Large intestine (tissue), 3 donors: Measurements from ENCODE around the gene TAF13. TPM values are rescaled to one million over a fixed set of nuclear protein-coding genes. Genes with fewer than 3 reads are reported as not detected.

Experiments
- DNase-seq, 2 donors: peaks; one replicate each; pipeline versions ENCODE4 v3.0.0 to v3.0.0-alpha.2; 2013
- H3K27ac ChIP-seq: one replicate; pipeline ENCODE4 v1.5.1; 2013; ENCODE audit warnings: low read length
- H3K27me3 ChIP-seq: 2 replicates; pipeline ENCODE4 v1.6.1; 2013; ENCODE audit warnings: low read length; ENCODE audit not compliant: control insufficient read depth, insufficient read depth
- H3K36me3 ChIP-seq: 2 replicates; pipeline ENCODE4 v1.6.1; 2013; ENCODE audit warnings: low read length; ENCODE audit not compliant: control insufficient read depth, insufficient read depth
- H3K4me1 ChIP-seq: one replicate; pipeline ENCODE4 v1.6.1; 2013; ENCODE audit warnings: low read length; ENCODE audit not compliant: control insufficient read depth, insufficient read depth
- H3K4me3 ChIP-seq: one replicate; pipeline ENCODE4 v1.5.1; 2013; ENCODE audit warnings: low read length
- H3K9me3 ChIP-seq: one replicate; pipeline ENCODE4 v1.6.1; 2013; ENCODE audit warnings: mild to moderate bottlenecking, low read depth, low read length, moderate library complexity; ENCODE audit not compliant: control insufficient read depth
- WGBS: methylation state at CpG from one replicate; pipeline ENCODE4 v1.1.5; 2013; ENCODE audit warnings: low lambda C conversion rate; ENCODE audit not compliant: insufficient coverage; 5-methylcytosine and 5-hydroxymethylcytosine counted together
- polyA plus RNA-seq: library from polyadenylated mRNA; unstranded; fragments of 120-200 nt; gene quantifications from one replicate; pipeline ENCODE4 v1.2.1, GENCODE V29; 2013

Gene TAF13
- polyA plus RNA-seq, 1 donor, result 43.0 TPM

DNA sequence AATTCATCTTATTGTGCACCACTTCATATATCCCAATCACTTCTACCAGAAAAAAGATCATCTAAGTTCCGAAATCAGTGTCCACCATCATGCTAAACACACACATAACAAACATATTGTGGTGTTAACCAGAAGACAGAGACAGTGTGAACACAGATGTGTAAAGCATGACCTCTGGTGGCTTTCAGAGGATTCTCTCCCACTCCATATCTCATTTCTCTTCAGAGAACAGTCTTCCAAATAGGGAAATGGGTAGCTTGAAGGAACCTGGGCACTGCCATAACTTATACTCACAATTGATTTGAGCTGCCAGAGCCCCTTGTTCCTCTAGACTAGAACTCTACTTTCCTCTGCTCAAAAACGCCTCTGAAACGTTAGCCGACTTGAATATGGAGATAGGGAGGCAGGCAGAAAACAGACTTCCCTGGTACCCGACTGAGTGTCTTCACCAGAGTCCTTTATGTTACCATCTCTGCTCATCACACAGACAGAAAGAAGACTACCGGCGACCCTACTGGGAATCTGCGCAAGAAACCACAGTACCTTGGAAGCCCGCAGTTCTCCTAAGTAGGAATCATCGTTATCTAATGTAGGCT lies 36.4 kb upstream of the TAF13 start:
- peaks cover 18% of the 10 kb centered on the region for H3K27me3 ChIP-seq
- H3K4me3 ChIP-seq, result no peak overlapping the region
- H3K27ac ChIP-seq, result no peak overlapping the region
- peaks cover 13% of the 10 kb centered on the region for H3K4me1 ChIP-seq
- peak in 1 of 2 donors; percentile 29 for DNase-seq
- H3K36me3 ChIP-seq, result no peaks in the 10 kb centered on the region
- no CpG with 5 or more reads among the region's 10 CpGs for WGBS
- peaks cover 4% of the 10 kb centered on the region for H3K9me3 ChIP-seq

DNA sequence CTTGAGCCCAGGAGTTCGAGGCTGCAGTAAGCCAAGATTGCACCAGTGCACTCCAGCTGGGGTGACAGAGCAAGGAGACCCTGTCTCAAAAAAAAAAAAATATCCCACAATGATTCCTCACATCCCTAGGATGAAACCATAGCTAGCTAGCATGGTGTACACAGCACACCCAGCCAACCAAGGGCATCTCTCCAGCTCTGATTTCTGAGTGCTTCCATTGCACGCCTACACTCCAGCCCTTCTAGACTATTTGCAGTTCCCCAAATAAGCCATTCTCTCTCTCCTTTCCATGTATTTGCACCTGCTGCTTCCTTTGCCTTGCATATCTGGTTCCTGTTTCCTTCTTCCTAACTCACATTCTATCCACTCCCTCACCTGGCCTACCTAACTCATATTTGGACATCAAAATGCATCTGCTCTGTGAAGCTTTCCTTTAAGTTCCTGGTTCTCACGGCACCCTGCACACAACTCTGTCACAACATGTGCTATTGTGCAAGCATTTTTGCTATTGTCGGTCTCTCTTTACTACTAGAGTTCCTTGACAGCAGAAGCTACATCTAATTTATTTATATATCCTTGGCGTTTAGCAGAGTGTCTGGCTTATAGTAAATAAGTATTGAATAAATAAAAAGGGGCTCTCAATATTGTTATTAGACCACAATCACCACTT lies 35.7 kb upstream of the TAF13 start:
- H3K36me3 ChIP-seq, result no peaks in the 10 kb centered on the region

DNA sequence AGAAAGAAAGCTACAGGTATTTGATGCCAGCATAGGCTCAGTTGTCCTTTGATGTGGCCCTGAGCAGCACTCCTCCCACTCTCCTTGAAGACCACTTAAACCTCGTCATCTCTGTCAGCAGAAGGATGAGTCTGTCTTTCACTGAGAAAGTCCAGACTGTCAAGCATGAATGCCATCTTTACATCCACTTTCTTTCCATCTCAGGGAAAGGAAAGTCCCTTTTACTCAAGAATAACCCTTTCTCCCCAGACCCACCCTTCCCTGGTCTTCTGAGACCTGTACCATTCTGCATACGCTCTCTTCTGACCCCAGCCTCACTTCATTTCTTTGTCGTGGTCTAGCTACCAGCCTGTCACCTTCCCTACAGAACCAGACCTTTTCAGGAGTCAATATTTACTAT lies 34.1 kb upstream of the TAF13 start:
- 70% methylated on average over 2 of the region's 3 CpGs for WGBS
- H3K27me3 ChIP-seq, result peaks cover 18% of the 10 kb centered on the region

More for the DNA sequence above, 35.7 kb upstream of the TAF13 start:
- 100% methylated on average over 1 of the region's 5 CpGs for WGBS
- DNase-seq, result no peak
- Histone ChIP-seq H3K4me3 (no peak overlapping the region), H3K4me1 (peaks cover 13% of the 10 kb centered on the region), H3K27me3 (peaks cover 18% of the 10 kb centered on the region), H3K9me3 (peaks cover 4% of the 10 kb centered on the region), H3K27ac (no peak overlapping the region)

DNA sequence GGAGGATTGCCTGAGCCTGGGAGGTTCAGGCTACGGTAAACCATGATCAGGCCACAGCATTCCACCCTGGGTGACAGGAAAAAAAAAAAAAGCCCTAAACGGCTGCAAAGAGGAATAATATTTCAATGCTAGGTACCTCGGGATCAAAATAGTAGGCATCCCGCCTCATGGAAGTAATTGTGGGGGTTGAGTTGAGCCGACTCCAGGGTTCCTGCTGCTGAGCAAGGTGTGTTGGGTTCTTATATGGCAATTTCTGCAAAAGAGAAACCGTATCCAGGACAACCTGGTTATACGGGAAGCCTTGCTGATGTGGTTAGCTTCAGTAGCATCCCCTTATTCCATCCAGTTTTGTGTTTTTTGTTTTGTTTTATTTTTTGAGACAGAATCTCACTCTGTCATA lies 32.0 kb upstream of the TAF13 start:
- Histone ChIP-seq H3K27me3 (peaks cover under 1% of the 10 kb centered on the region), H3K4me3 (no peak overlapping the region), H3K9me3 (no peaks in the 10 kb centered on the region), H3K4me1 (peaks cover 5% of the 10 kb centered on the region), H3K27ac (no peak overlapping the region), H3K36me3 (no peaks in the 10 kb centered on the region)
- DNase-seq, result no peak
- no CpG with 5 or more reads among the region's 7 CpGs for WGBS

More for the DNA sequence above, 34.1 kb upstream of the TAF13 start:
- DNase-seq, result no peak
- Histone ChIP-seq H3K9me3 (peaks cover 4% of the 10 kb centered on the region), H3K36me3 (no peaks in the 10 kb centered on the region), H3K27ac (no peak overlapping the region), H3K4me3 (no peak overlapping the region), H3K4me1 (peaks cover 13% of the 10 kb centered on the region)

DNA sequence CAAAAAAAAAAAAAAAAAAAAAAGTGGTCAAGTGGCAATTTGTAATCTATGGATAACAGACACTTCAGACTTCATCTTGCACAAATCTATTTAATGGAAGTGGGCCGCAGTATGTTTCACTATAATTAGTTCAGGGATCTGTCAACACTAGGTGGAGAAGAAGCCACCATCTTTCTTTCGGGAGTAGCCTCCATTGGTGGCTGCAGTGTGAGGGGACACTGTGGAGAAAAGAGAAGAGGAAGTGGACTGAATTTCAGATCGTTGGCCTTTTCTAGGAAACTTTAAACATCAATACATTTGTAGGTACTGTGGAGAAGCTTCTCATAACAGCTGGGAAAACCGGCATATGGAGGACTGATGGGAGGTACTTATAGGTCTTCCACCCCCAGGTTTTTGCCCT lies 30.1 kb upstream of the TAF13 start:
- Histone ChIP-seq H3K4me3 (no peak overlapping the region), H3K36me3 (no peaks in the 10 kb centered on the region), H3K27ac (no peak overlapping the region), H3K9me3 (no peaks in the 10 kb centered on the region), H3K4me1 (no peaks in the 10 kb centered on the region), H3K27me3 (no peaks in the 10 kb centered on the region)
- no CpG with 5 or more reads among the region's 4 CpGs for WGBS
- DNase-seq, result no peak

DNA sequence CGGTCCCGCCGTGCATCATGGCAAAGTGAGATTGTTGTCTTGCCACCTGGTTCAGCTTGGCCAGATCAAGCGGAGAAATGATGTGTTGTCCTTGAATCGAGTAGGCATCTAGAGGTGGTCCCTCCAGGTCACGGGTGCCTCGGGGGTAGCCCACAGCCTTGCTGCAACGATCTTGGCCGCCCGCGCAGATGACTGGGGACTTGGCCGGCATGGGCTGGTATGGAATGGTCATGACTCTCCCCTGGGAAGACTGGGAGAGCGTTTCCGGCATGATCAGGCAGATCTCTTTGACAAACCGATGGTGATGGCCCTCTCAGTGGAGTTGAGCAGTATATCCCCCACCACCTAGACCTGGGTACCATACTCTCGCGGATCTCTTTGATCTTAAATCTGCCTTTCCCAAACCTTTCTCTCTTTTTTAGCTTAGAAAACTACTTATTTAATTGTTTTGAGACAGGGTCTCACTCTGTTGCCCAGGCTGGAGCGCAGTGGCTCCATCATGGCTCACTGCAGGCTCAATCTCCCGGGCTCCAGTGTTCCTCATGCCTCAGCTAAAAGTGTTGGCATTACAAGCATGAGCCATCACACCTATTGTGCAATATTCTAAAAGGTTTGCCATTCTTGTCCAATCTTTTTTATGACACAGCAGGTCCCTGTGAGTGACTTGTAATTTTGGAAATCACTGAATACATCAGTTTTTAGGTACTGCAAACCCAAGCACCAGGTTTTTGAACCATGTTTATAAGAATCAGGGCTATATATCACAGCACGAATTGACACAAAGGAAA lies 28.8 kb upstream of the TAF13 start:
- DNase-seq, result no peak
- Histone ChIP-seq H3K4me3 (no peak overlapping the region), H3K36me3 (no peaks in the 10 kb centered on the region), H3K27ac (no peak overlapping the region), H3K4me1 (no peaks in the 10 kb centered on the region), H3K27me3 (no peaks in the 10 kb centered on the region), H3K9me3 (no peaks in the 10 kb centered on the region)
- WGBS, result 0% methylated on average over 1 of the region's 20 CpGs

DNA sequence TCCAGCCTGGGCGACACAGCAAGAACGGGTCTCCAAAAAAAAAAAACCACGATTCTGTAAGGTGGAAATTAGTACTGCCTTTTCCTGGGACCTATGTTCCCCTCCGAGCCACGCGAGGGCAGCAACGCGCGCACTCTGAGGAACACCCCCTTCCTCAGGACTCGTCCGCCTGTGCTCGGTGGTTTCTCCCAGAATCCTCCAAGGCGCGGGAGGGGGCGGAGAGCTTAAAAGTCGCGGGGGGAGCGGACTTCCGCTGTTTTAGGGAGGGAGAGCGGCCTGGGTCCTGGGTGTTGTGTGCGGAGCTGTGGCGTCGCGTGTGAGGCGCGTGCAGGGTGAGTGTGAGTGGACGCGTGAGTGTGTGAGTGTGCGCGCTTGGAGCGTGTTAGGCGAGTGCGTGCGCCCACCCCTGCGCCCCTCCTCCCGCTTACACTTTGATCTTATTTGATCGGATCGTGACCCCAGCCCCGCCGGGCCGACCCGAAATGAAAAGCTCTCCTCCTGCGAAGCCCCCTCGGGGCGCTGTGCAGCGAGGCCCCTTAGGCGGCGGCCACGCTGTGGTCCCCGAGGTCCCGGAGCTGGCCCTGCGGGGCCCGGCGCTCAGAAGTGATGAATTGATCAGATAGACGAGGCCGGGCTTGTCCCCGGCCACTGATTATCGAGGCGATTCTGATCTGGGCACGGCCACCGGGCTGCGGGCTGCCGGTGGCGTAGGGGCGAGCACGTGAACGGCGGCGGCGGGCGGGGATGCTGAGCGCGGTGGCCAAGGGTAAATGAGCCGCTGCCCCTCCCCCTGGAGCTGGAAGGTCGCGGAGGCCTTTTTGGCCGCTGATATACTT lies 24.4 kb upstream of the TAF13 start:
- WGBS, result 0% methylated on average over 4 of the region's 77 CpGs
- no peaks in the 10 kb centered on the region for H3K9me3 ChIP-seq
- H3K27me3 ChIP-seq, result no peaks in the 10 kb centered on the region
- H3K4me3 ChIP-seq, result peak overlapping the region; percentile 97
- DNase-seq, result peak; percentile 96 to 97
- H3K27ac ChIP-seq, result peak overlapping the region; percentile 98
- H3K4me1 ChIP-seq, result no peaks in the 10 kb centered on the region
- H3K36me3 ChIP-seq, result peaks cover 4% of the 10 kb centered on the region

DNA sequence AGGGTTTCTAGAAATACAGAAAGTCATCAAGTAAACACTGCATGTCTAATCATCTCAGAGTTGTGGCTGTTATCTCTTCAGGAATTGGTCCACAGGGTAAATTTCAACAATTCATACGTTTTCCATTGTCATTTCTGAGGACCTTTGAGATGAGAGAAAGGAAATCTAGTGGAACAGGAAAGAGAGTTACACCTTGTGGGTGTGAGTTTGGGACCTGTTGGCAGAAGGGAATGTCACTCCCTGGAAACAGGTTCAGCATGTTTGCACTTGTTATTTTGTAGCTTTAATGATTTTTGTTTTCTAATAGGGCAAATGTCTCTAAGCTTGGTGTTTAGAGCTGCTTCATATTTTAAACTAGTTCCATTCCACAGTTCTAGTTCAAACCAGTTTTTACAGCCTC lies 20.3 kb upstream of the TAF13 start:
- no peak overlapping the region for H3K27ac ChIP-seq
- no CpG with 5 or more reads among the region's 1 CpG for WGBS
- H3K4me1 ChIP-seq, result peaks cover 10% of the 10 kb centered on the region
- peaks cover 23% of the 10 kb centered on the region for H3K36me3 ChIP-seq
- DNase-seq, result no peak
- no peaks in the 10 kb centered on the region for H3K27me3 ChIP-seq
- H3K4me3 ChIP-seq, result no peak overlapping the region
- H3K9me3 ChIP-seq, result no peaks in the 10 kb centered on the region

DNA sequence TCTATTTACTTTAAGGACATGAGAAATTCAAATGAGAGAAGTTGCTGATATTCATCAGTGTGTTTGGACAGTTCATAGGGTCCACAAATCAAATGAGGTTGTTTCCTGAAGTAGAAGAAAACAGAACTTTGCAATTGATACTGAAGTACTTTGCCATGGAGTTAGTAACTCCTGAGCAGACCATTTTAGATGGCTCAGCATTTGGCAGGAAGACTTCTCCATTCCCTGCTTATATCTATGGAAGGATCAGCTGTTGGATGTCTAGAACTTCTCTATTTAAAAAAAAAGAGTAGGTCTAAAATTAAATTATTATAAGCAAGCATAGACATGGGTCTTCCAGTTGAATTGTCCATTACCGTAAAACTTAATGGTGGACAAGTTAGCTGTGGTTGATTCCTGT lies 19.8 kb upstream of the TAF13 start:
- no peak overlapping the region for H3K27ac ChIP-seq
- H3K4me3 ChIP-seq, result no peak overlapping the region
- DNase-seq, result no peak
- H3K4me1 ChIP-seq, result peaks cover 10% of the 10 kb centered on the region
- 100% methylated on average over 1 of the region's 1 CpG for WGBS
- no peaks in the 10 kb centered on the region for H3K27me3 ChIP-seq
- no peaks in the 10 kb centered on the region for H3K9me3 ChIP-seq
- peaks cover 23% of the 10 kb centered on the region for H3K36me3 ChIP-seq

DNA sequence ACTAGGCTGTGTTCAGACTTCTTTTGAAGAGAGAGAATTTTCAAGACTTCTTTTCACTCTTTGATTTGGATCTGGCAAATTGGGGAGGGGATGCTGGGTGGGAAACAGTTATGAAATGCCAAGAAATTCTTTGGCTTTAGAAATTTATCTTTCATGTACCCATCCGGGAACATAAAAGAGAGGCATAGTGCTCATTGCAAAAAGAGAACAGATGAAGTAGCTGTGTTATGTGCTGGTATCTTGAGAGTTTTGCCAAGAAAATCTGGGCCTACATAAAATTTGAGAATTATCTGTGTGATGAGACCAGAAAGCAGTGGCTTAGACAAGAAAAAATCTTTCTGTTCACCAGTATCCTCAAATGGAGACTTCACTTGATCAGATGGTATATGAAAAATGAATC lies 19.1 kb upstream of the TAF13 start:
- Histone ChIP-seq H3K4me3 (no peak overlapping the region), H3K27me3 (no peaks in the 10 kb centered on the region), H3K36me3 (peaks cover 23% of the 10 kb centered on the region), H3K4me1 (peaks cover 10% of the 10 kb centered on the region), H3K27ac (no peak overlapping the region), H3K9me3 (no peaks in the 10 kb centered on the region)
- DNase-seq, result no peak
- WGBS, result 100% methylated on average over 1 of the region's 1 CpG
